HG03457 (cell line): ENCODE measurements around the gene FLOT2.
"Not testable (repeated sequence)": the region's sequence is repeated elsewhere in the genome, so short reads cannot be mapped to it uniquely, and the experiment has no call there.

Experiments
- ATAC-seq: cut with Tn5 transposase; IDR thresholded peaks from one replicate; pipeline ENCODE4 v1.9.1; 2021; ENCODE audit warnings: moderate number of reproducible peaks; ENCODE audit not compliant: unreplicated experiment

FLOT2 gene, protein sequence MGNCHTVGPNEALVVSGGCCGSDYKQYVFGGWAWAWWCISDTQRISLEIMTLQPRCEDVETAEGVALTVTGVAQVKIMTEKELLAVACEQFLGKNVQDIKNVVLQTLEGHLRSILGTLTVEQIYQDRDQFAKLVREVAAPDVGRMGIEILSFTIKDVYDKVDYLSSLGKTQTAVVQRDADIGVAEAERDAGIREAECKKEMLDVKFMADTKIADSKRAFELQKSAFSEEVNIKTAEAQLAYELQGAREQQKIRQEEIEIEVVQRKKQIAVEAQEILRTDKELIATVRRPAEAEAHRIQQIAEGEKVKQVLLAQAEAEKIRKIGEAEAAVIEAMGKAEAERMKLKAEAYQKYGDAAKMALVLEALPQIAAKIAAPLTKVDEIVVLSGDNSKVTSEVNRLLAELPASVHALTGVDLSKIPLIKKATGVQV

DNA sequence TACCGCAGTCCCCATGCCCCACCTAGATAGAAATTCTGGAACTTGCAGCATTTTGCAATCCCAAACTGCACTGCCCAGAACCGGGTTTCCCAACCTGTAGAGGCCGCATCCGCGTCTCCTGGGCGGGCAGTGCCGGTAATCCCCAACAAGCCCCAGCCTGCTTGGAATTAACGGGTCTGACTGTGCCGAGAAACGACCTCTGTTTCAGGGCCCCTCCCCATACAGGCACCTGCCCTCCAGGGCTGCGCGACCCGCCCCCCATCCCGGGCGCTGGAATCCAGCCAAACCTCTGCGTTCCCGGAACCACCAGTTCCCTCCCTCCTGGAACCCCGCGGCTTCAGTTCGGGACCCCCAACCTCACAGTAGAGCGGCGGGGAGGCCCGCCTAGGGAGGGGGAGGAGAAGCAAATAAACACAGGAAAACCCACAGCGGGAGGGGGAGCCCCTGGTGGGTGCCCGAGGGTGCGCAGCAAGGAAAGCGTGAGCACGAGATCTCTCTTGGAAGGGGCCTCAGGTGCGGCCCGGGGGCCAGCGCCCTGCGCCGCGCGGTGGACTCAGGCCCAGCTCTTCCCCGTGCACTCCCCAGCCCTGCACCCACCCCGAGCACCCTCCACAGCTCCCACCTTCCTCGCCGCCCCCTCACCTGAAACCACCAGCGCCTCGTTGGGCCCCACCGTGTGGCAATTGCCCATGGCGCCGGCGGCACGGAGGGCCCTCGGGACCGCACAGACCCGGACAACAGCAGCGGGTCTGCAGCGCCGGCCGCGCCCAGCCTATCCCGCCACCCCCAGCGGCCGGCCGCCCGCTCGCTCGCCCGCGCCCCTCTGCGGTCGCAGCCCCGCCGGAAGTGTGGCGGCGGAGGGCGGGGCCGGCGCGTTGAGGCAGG is at the start of gene FLOT2:
Gene FLOT2 (minus strand): TSS at position 850 of the 885 bp plus-strand sequence. CDS start 159 bp downstream, at position 691.
- ATAC-seq = no peak

DNA sequence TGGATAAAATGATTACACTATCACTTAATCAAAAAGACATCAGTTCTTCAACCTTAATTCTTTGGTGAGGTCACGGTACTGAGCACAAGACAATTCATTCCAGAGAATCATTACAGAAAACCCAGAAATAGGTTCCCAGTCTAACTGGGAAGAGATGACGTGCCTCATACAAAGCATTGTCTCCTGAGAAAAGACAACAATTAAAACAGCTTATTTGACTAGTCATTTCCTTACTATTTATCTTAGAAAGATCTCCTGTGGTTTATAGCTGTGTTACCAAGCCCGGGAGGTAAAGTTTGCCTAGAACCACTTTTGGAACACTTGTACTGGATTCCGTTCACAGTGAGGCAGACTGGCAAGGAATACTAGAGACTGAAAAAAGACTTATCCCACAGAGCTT is 48.7 kb upstream of the FLOT2 start:
- no peak for ATAC-seq

DNA sequence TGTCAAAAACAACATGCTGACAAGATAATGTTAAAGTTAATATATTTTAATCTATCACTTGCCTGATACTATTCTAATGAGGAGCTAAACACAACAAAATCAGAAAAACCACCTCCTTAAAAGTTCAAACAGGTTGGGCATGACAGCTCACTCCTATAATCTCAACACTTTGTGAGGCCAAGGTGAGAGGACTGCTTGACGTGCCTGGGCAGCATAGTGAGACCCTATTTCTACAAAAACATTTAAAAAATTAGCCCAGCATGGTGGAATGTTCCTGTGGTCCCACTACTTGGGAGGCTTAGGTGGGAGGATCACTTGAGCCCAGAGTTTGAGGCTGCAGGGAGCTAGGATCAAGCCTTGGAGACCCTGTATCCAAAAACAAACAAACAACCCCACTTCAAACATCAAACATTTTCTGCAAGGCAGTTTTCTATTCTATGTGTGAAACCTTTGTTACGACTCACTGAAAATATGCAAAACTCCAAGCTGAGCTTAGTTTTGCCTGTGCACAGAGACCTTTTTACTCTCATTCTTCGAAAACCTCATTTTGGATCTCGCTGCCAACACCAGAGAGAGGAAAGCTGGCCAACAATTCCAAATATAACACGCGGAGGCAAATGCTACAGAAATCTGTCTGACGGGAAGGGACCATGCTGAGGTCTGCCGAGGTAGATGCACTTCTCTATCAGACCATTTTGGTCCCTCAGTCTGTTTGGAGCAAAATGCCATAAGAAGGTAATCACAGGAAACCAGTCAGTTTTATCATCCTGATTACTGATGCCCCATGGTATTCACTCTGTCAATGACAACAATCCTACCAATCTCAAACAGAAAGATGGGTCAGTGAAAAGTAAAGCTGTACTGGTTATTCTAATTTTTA is 47.6 kb upstream of the FLOT2 start:
- ATAC-seq = no peak

DNA sequence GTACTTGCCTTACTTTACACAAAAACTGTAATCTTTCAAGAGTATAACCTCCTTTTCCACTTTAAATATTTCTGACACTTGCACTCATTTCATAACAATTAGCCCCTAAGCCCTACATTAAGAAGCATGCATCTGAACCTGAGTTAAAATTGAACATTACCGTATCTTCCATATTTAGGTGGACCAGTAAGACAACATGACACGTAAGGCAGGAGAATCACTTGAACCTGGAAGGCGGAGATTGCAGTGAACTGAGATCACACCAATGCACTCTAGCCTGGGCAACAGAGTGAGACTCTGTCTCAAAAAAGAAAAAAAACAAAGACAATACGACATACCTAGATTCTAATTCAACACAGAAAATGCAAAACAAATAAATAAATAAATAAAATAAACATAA is 46.8 kb upstream of the FLOT2 start:
- no peak for ATAC-seq

DNA sequence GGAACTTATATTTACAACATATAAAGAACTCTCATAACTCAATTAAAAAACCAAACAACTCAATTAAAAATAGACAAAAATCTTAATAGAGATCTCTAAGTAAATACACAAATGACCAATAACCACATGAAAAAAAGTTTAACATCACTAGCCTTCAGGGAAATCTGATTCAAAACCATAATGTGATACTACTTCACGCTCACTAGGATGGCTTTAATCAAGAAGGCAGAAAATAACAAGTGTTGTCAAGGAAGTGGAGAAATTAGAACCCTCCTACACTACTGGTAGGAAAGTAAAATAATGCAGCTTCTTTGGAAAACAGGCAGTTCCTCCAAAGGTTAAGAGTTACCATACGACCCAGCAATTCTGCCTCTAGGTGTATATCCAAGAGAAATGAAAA is 45.4 kb upstream of the FLOT2 start:
- no peak for ATAC-seq

DNA sequence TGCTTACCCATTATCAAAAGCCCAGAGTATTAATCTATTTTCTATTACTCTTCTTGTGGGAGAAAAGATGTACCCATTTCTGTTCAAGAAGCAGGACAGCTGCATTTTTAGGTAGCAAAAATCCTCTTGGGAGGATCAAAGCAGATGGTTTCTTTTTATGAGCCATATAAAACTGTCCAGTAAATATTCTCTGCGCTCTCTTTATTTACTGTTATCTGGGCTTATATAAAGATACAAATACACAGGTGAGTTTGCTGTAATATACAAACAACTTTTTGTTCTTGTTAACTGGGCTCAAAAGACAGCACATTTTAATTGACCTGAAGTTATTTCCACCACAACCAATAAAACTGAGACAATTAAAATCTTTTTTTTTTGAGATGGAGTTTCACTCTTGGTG is 43.7 kb upstream of the FLOT2 start:
- ATAC-seq = no peak

DNA sequence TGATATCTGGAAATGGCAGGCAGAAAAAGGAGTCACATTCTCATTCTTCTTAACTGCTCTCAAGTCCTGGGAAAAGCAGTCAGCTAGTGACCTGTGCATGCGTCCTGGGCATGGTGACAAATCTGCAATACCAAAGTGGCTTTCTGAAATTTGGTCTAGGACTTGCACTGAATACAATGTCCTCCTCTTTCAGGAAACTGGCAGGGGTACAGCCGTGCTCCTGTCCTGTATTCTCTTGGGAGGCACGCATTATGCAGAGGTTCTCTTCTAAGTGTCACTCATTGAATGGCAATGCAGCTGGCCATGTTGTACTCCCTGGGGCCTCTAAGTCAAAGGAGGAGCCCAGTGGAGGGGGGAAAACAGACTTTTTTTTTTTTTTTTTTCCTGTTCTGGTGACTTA is 43.1 kb upstream of the FLOT2 start:
- ATAC-seq = no peak

DNA sequence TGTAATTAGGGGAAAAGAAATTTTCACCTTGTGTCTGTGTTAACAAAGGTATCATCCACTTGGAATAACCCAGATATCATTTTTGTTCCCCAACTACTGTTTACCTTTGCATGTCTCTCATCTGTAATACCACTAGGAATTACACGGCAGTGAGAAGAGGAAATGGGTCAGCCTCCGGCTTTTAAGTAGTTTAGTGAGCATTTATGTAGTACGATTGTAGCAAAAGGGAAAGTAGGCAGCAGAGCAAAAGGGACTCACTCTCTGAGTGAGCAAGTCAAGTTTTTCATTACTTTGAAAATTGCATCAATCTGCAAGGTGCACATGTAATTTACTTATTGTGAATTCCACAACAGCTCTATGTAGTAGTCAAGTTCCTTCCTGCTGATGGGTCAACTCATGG is 42.6 kb upstream of the FLOT2 start:
- ATAC-seq = no peak

DNA sequence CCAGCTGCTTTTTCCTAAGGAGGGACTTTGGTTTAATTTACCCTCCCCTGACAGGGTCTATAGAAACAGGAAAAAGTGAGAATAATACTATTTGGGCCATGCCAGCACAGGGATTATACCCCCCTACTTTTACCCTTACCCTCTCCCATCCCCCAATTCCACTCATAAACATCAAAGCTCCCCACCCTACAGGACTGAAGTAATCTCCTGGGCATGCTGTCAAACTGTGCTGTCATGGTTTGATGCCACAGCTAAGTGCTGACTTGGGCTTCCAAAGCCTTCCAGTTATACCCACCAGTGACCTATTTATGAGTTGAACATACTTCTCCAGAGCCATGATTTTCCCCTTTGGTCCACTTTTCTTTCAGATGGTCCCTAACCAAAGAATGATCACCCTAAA is 41.0 kb upstream of the FLOT2 start:
- ATAC-seq = no peak

DNA sequence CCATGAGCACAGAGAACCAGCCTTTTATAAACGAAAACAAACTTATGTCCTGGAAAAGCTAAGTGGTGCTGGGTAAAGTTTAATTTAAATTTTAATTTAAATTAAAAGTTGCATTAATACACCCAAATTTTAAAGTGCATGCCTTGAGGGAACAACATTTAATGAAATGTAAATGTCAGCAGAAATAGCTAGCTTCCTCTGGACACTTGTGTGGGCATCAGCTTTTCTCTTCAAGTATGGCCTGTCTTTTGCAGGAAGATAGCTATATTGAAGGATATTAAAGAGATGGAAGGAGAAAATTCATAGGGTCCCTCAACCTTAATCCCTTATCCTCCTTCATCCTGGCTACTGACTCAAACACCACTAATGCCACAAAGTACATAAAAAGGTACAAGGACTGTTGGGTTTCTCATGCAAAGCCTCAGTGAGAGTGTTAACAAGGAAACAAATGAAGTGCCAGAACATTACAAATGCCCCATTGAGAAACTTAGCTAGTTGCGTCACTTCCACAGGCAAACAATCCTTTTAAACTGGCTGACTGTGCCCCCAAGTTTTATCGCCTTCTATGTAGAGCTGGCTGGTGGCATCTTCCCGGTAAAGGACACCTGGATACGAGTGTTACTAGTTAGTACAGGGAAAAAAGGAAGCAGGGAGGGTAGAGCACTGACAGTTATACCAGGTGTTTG is 39.7 kb upstream of the FLOT2 start:
- no peak for ATAC-seq

DNA sequence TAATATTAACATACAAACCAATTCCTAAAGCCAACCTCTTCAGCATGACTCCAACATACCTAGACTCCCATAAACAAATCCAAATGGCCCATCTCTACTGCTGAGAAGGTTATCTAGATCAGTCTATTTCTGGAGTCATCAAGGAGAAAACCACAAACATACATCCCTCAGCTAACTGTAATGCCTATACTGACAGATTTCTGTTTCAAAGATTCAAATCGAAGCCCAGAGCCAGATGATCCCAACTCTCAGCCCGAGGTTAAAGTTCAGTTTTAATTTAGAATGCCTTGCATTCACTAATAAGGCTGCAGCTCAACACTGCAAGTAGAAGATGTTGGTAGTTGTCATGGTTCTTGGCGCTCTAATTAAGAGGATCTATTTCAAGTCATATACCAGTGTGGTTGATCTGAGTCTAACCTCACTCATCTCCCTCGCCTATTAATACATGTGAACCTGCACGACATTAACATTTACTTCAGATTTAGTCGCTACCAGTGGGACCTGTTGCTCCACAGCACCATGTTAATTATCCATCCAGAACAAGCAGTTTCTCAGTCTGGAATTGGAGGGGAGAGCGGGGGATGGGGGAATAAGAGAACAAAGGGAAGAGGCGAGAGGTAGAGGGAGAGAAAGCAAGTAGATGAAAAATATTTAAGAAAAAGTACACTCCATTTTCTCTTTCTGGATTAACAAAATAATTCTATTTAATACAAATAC is 38.4 kb upstream of the FLOT2 start:
- no peak for ATAC-seq

DNA sequence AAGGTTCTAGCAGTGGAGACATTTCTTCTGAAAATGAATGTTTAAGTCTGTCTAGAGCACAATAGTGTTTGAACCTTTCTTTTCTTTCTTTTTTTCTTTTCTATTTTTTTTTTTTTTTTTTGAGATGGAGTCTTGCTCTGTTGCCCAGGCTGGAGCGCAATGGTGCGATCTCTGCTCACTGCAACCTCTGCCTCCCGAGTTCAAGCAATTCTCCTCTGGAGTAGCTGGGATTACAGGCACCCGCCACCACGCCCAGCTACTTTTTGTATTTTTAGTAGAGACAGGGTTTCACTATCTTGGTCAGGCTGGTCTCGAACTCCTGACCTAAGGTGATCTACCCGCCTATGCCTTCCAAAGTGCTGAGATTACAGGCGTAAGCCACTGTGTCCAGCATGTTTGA is 37.0 kb upstream of the FLOT2 start:
- not testable (repeated sequence) for ATAC-seq

DNA sequence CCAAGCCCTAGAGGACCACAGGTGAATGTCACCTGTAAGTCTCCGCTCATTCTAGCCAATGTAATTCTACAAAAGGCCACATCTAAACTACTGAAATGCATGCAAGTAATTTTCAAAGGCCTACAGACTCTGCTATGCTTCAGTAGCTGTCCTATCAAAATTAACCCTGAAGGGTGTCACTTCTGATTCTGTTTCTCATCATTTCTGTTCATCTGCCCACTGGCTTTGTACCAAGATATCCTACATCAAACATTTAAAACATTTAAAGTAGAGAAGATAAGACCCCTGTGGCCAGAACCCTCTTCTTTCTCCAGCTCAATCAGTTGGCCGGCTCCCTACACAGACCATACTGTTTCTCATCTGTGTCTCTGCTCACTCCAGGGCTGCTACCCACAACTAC is 32.3 kb upstream of the FLOT2 start:
- no peak for ATAC-seq

DNA sequence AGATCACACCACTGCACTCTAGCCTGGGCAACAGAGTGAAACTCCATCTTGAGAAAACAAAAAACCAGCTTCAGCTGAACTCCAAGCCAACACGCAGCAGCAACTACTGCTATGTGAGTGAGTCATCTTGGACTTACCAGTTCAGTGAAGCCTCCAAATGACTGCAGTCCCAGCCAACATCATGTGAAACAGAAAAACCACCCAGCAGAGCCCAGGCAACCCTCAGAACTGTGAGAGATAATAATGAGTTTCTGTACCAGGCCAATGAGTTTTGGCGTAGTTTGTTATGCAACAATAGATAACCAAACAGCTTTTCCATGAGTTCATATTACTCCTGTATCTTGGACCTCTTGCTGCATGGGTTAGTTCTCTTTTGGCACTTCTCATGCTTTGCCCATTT is 30.5 kb upstream of the FLOT2 start:
- ATAC-seq = no peak

DNA sequence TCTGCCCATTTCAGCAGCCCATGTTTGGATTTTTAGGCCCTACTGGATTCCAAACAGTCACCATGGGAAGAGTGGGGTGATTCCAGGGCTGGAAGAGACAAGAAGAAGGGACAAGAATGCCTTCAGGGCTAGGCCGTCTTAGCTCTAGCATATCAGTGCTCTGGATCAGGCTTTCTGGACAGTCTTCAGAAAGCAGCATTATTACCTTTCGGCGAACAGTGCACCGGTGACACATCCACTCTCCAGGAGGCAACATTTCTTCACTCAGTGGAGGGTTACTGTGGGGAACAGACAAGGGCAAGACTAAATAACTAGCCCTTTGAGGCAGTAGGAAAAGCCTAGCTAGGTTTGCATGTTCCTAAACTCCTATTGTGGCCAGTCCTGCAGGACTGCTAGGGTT is 29.3 kb upstream of the FLOT2 start:
- ATAC-seq = no peak

DNA sequence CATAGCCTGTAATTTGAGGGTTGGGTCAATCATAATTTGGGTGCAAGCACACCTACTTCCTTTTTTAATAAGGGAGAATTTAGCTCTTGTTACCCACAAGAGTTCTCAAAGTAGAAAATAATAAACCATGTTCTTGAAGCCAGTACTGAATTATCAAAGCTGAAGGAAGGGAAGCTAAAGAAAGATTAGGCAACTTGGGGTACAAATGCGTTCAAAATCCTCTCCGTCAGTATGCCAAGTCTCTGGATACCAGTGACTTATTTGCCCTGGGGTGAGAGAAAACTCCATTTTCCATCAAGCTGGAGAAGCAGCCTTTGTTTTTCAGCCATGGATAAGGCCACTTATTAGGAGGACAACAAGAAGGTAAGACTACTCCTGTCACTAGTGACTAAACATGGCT is 28.8 kb upstream of the FLOT2 start:
- ATAC-seq = no peak

DNA sequence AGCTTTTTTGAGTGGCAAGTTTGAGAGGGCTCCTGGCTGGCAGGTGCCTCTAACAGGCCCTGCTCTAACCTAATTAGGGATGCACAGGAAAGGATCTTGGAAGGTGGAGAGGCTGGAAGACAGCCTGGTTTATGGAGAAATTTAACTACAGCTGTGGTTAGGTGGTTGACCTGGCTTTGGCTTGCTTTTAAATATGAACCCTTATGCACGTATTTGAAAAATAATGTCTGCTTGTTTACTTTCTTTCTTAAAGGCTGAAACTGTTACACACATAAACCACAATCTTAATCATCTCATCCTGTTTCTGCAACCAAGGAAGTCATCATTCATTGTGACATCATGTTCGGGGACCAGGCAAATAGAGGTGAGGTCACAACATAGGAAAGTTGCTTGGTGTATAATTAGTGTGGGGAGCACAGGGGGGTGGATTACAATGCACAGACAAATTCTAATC is 28.4 kb upstream of the FLOT2 start:
- ATAC-seq = no peak

DNA sequence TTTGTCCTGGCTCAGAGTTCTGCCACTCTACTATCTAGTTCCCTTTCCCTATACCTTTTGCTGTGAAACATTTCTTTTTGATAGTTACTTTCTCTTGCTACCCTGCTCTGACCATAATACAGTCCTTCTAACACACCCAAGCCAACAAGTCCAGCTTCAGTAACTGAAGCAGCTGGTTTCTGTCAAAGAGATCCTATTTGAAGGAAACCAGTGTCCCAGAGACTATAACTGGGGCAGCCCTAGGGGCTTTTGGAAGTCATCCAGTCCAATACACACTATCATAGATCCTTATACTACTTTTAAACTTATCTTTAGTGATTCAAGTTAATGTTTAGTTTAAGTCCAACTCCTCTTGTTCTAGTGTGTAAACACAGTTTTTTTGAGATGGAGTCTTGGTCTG is 22.7 kb upstream of the FLOT2 start:
- no peak for ATAC-seq

DNA sequence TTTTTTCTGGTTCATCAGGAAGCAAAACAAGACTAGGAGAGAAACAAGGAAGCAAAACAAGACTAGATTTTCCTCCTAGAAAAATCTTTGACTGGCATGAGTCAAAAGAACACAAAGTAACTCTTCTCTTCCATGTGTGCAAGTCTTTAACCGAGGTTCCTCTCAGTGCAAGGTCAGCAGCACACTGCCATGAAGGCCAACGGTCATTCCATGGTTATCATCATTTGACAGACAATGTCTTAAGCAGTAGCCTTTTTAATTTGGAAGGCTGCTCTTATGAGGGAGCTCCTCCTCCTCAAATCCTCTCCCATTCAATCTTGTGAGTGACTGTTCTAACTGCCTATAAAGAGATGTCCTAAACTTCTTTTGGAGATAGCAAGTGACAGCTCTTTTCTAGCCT is 20.8 kb upstream of the FLOT2 start:
- no peak for ATAC-seq

DNA sequence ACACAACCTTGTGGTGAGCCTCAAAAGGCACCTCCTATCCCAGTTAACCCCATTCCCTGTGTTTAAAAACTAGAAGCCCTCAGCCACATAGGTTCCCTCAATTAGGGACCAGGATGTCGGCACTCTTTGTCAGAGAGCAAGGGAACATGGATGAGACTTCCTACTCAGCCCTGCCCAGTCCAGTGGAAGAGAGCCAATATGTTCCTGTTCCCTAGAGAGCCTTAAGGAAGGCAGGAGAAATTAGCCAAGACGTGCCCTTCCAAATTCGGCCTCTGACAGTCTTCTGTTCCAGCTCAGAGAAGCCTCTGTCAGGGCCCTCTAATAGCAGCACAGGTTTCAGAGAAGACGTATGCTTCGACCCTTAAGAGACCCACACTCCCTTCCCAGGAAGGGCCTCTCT is 19.9 kb upstream of the FLOT2 start:
- ATAC-seq = no peak
